Hepatocyte (in vitro differentiated cells): ENCODE data around the gene KRTAP25-1. TPM values are rescaled to one million over a fixed set of nuclear protein-coding genes. Genes with fewer than 3 reads are reported as not detected.

Experiments
- DNase-seq: peaks from one replicate; pipeline ENCODE4 v3.0.0-alpha.2; 2016; ENCODE audit warnings: low spot score
- H2AFZ ChIP-seq: fragments of 200-600 bp; sonication (generic); 2 replicates; pipeline ENCODE4 v1.6.0; 2016; ENCODE audit warnings: antibody characterized with exemption, mild to moderate bottlenecking
- H3K27ac ChIP-seq: fragments of 200-600 bp; sonication (generic); 2 replicates; pipeline ENCODE4 v1.5.1; 2016; ENCODE audit warnings: mild to moderate bottlenecking
- H3K27me3 ChIP-seq: fragments of 200-600 bp; sonication (generic); 2 replicates; pipeline ENCODE4 v1.6.1; 2016
- H3K36me3 ChIP-seq: fragments of 200-600 bp; sonication (generic); replicated peaks from 2 replicates; pipeline ENCODE4 v1.5.1; 2016; ENCODE audit warnings: low read depth; ENCODE audit not compliant: insufficient read depth
- H3K4me1 ChIP-seq: fragments of 200-600 bp; sonication (generic); 2 replicates; pipeline ENCODE4 v1.5.1; 2016; ENCODE audit warnings: mild to moderate bottlenecking, moderate library complexity; ENCODE audit not compliant: insufficient read depth
- H3K4me2 ChIP-seq: fragments of 200-600 bp; sonication (generic); 2 replicates; pipeline ENCODE4 v1.6.0; 2016
- H3K4me3 ChIP-seq: fragments of 200-600 bp; sonication (generic); 2 replicates; pipeline ENCODE4 v1.5.1; 2016; ENCODE audit warnings: mild to moderate bottlenecking
- H3K79me2 ChIP-seq: fragments of 200-600 bp; sonication (generic); 2 replicates; pipeline ENCODE4 v1.6.0; 2017; ENCODE audit warnings: mild to moderate bottlenecking
- H3K9me2 ChIP-seq: fragments of 200-600 bp; sonication (generic); replicated peaks from 2 replicates; pipeline ENCODE4 v1.6.0; 2017; ENCODE audit warnings: mild to moderate bottlenecking; ENCODE audit not compliant: insufficient read depth
- H3K9me3 ChIP-seq: fragments of 200-600 bp; sonication (generic); 2 replicates; pipeline ENCODE4 v1.5.1; 2016; ENCODE audit warnings: low read depth, mild to moderate bottlenecking
- H4K20me1 ChIP-seq: fragments of 200-600 bp; sonication (generic); 2 replicates; pipeline ENCODE4 v1.6.0; 2016; ENCODE audit warnings: mild to moderate bottlenecking; ENCODE audit not compliant: insufficient read depth, poor library complexity, severe bottlenecking
- EZH2 ChIP-seq: fragments of 200-600 bp; sonication (generic); IDR thresholded peaks from 2 replicates; pipeline ENCODE4 v1.6.1; 2016; ENCODE audit warnings: antibody characterized with exemption, mild to moderate bottlenecking, borderline replicate concordance
- EZH2phosphoT487 ChIP-seq: fragments of 200-600 bp; sonication (generic); IDR thresholded peaks from one replicate; pipeline ENCODE4 v1.6.1; 2018; ENCODE audit warnings: antibody characterized with exemption, mild to moderate bottlenecking, low read depth, moderate library complexity; ENCODE audit not compliant: unreplicated experiment, severe bottlenecking
- WGBS: methylation state at CpG from one replicate; pipeline ENCODE4 v1.1.6; 2016; ENCODE audit warnings: low lambda C conversion rate; ENCODE audit errors: missing lambda C conversion rate; 5-methylcytosine and 5-hydroxymethylcytosine counted together
- polyA plus RNA-seq: library from polyadenylated mRNA; unstranded; fragments of >200 nt; fragmentation: Nextera tagmentation; extraction: Ambion mirVana; gene quantifications from 2 replicates; pipeline ENCODE4 v1.2.1, GENCODE V29; 2016
- total RNA-seq: library from RNA; depleted of rRNA; stranded (reverse); fragments of >200 nt; gene quantifications from 2 replicates; pipeline ENCODE4 v1.2.3, GENCODE V29; 2014
- TF ChIP-seq, protein P1 (sequence below): fragments of 200-600 bp; sonication (generic); IDR thresholded peaks from 2 replicates; pipeline ENCODE4 v1.5.1; 2016; ENCODE audit warnings: antibody characterized with exemption, mild to moderate bottlenecking; ENCODE audit not compliant: poor library complexity

KRTAP25-1 gene
- total and polyA plus RNA-seq, 2 experiments from 2014 or later = not detected

DNA sequence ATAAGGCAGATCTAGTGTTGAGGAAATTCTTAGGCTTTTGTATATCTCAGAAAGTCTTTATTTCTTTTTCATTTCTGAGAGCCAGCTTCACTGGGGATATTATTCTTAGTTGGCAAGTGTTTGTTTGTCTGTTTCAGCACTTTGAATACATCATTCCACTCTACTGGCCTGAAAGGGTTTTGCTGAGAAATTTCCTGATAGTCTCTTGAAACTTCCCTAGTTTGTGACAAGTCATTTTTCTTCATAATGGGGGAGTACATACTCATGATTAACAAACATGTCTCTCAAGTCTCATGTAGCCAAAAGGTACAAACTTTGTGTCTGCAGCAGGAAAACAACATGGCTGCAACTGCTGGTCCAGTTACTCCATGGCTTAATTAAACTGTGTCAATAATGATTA is 37.1 kb upstream of the KRTAP25-1 start:
- Histone ChIP-seq H3K9me2 (no peaks in the 10 kb centered on the region), H3K4me3 (no peak overlapping the region), H3K9me3 (peaks cover 10% of the 10 kb centered on the region), H3K4me1 (no peaks in the 10 kb centered on the region), H3K27me3 (no peaks in the 10 kb centered on the region), H4K20me1 (no peaks in the 10 kb centered on the region), H2AFZ (no peak overlapping the region), H3K27ac (no peak overlapping the region), H3K79me2 (no peaks in the 10 kb centered on the region), H3K4me2 (no peak overlapping the region), H3K36me3 (no peaks in the 10 kb centered on the region)
- DNase-seq = no peak
- no peak for TF ChIP-seq EZH2phosphoT487
- TF ChIP-seq, protein P1, sequence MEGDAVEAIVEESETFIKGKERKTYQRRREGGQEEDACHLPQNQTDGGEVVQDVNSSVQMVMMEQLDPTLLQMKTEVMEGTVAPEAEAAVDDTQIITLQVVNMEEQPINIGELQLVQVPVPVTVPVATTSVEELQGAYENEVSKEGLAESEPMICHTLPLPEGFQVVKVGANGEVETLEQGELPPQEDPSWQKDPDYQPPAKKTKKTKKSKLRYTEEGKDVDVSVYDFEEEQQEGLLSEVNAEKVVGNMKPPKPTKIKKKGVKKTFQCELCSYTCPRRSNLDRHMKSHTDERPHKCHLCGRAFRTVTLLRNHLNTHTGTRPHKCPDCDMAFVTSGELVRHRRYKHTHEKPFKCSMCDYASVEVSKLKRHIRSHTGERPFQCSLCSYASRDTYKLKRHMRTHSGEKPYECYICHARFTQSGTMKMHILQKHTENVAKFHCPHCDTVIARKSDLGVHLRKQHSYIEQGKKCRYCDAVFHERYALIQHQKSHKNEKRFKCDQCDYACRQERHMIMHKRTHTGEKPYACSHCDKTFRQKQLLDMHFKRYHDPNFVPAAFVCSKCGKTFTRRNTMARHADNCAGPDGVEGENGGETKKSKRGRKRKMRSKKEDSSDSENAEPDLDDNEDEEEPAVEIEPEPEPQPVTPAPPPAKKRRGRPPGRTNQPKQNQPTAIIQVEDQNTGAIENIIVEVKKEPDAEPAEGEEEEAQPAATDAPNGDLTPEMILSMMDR = no peak
- no peak for TF ChIP-seq EZH2

DNA sequence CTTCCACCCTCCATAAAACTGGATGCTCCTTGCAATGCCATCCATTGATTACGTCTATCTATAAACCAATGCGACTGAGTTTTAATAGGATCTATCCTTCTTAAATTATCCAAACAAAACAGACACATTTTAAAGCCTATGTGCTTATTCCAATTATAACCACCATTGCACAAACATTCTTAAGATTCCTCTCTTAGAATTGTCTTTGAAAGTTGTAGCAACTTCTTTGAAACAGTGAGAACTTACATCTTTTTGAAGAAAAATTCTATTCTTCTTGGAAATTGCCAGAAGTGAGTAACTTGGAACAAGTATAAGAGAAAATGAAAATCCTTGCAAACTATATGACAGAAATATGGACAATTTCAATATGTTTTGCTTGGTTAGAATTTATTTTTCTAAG is 30.9 kb upstream of the KRTAP25-1 start, which contains the start of gene KRTAP26-1:
KRTAP26-1 (minus strand) TSS at position 101 of the 400 bp plus-strand sequence. CDS start 280 bp downstream, outside the sequence.
- no peaks in the 10 kb centered on the region for H3K4me1 ChIP-seq
- H3K4me3 ChIP-seq = no peak within 1 kb of the TSS
- TF ChIP-seq EZH2 (no peak), EZH2phosphoT487 (no peak)
- TF ChIP-seq, protein P1 = no peak
- no peaks in the 10 kb centered on the region for H3K9me2 ChIP-seq
- H3K4me2 ChIP-seq = no peak within 1 kb of the TSS
- H3K27ac ChIP-seq = no peak within 1 kb of the TSS
- no peaks in the 10 kb centered on the region for H3K36me3 ChIP-seq
- no peaks in the 10 kb centered on the region for H4K20me1 ChIP-seq
- no peak for DNase-seq
- H2AFZ ChIP-seq = no peak within 1 kb of the TSS
- H3K9me3 ChIP-seq = peaks cover 5% of the 10 kb centered on the region
- no peaks in the 10 kb centered on the region for H3K27me3 ChIP-seq
- WGBS = 94% methylated on average over 2 of the region's 2 CpGs
- no peaks in the 10 kb centered on the region for H3K79me2 ChIP-seq

DNA sequence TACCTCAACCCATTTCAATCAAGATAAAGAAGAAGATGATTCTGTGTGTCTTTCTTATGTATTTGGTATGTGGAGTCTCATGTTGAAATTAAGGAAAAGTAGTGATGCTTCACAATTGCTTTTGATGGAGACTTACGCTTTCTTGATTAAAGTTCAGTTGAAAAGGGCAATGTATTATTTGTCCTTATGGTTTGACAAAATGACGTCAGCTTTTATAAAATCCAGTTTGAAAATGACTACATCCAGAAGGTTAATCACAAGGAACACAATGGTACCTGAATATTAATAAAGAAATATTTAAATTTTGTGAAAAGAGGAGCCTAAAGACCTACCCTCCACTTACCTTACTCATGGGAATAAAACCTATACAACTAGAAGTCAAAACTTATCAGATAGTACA is 26.4 kb upstream of the KRTAP25-1 start:
- no peaks in the 10 kb centered on the region for H3K27me3 ChIP-seq
- no peaks in the 10 kb centered on the region for H3K9me3 ChIP-seq
- no peaks in the 10 kb centered on the region for H3K79me2 ChIP-seq
- no peaks in the 10 kb centered on the region for H3K4me1 ChIP-seq
- no peak overlapping the region for H2AFZ ChIP-seq
- H3K4me2 ChIP-seq = no peak overlapping the region
- no peak for DNase-seq
- H3K4me3 ChIP-seq = no peak overlapping the region
- H4K20me1 ChIP-seq = no peaks in the 10 kb centered on the region
- TF ChIP-seq, protein P1 = no peak
- TF ChIP-seq EZH2phosphoT487 (no peak), EZH2 (no peak)
- no peaks in the 10 kb centered on the region for H3K9me2 ChIP-seq
- H3K27ac ChIP-seq = no peak overlapping the region
- WGBS = 95% methylated on average over 2 of the region's 2 CpGs
- no peaks in the 10 kb centered on the region for H3K36me3 ChIP-seq

DNA sequence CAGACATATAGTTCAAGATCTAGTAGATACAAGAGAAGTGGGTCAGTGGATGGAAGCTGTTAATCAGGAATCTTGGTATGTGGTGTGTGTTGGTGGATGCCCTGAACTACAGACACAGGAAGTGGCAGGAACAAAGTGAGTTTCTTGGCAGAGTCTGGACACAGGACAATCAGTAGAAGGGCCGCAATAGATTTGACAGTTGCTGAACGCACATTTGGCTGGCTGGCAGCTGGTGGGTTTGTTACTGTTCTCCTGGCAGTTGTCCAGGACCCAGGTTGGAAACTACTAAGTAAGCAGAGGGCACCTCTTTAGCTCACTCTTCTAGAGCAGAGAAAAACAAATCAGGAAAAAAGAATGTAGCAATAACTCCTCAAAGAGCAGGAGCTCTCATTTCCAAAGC is 17.6 kb upstream of the KRTAP25-1 start:
- Histone ChIP-seq H3K36me3 (no peaks in the 10 kb centered on the region), H2AFZ (no peak overlapping the region), H3K79me2 (no peaks in the 10 kb centered on the region), H3K4me1 (no peaks in the 10 kb centered on the region), H3K4me3 (no peak overlapping the region), H4K20me1 (no peaks in the 10 kb centered on the region), H3K9me3 (no peaks in the 10 kb centered on the region), H3K9me2 (no peaks in the 10 kb centered on the region), H3K27ac (no peak overlapping the region), H3K27me3 (no peaks in the 10 kb centered on the region), H3K4me2 (no peak overlapping the region)
- WGBS = 81% methylated on average over 2 of the region's 2 CpGs
- TF ChIP-seq, protein P1 = no peak
- TF ChIP-seq EZH2 (no peak), EZH2phosphoT487 (no peak)
- no peak for DNase-seq
